Tibial nerve (tissue), 3 donors: ENCODE measurements around the gene NOXRED1.

Source experiments
- EP300 ChIP-seq, 2 donors: sonication (generic); formaldehyde crosslinking; IDR thresholded peaks; one replicate each; pipeline ENCODE4 v1.6.1; 2017; ENCODE audit warnings: antibody characterized with exemption in 2 of 2, mild to moderate bottlenecking in 1 of 2
- POLR2A ChIP-seq, 2 donors: fragments of 450-650 bp; IDR thresholded peaks; one replicate each; pipeline ENCODE4 v1.6.1; 2017; ENCODE audit warnings: antibody characterized with exemption in 2 of 2, mild to moderate bottlenecking in 2 of 2, moderate library complexity in 2 of 2

DNA sequence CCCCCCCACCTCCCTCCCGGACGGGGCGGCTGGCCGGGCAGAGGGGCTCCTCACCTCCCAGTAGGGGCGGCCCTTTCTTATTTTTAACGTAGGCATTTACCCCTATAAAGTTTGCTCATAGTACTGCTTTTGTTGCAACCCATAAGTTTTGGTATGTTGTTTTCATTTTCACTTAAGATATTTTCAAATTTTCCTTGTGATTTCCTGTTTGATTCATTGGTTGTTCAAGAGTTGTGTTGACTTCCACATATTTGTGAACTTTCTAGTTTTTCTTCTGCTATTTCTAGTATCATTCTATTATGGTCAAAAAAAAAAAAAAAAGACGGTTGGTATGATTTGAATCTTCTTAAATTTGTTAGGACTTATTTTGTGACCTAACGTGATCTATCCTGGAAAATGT is 6.5 kb downstream of the NOXRED1 start:
- no peak for TF ChIP-seq POLR2A (IDR thresholded peaks at IDR 0.05)
- no peak for TF ChIP-seq EP300 (IDR thresholded peaks at IDR 0.05)
